Measurements from ENCODE around the gene SLC2A1.

GRCh38 chr1:42933060-42933586 lies 25.5 kb downstream of the SLC2A1 start:
- TF ChIP-seq, protein P1, sequence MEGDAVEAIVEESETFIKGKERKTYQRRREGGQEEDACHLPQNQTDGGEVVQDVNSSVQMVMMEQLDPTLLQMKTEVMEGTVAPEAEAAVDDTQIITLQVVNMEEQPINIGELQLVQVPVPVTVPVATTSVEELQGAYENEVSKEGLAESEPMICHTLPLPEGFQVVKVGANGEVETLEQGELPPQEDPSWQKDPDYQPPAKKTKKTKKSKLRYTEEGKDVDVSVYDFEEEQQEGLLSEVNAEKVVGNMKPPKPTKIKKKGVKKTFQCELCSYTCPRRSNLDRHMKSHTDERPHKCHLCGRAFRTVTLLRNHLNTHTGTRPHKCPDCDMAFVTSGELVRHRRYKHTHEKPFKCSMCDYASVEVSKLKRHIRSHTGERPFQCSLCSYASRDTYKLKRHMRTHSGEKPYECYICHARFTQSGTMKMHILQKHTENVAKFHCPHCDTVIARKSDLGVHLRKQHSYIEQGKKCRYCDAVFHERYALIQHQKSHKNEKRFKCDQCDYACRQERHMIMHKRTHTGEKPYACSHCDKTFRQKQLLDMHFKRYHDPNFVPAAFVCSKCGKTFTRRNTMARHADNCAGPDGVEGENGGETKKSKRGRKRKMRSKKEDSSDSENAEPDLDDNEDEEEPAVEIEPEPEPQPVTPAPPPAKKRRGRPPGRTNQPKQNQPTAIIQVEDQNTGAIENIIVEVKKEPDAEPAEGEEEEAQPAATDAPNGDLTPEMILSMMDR (conservative IDR thresholded peaks at IDR 0.05 in 1 of 2, IDR thresholded peaks at IDR 0.05 in 1 of 2; ENCODE audit: extremely low read depth in 1 of 2, insufficient read depth in 1 of 2, low read depth in 1 of 2, low read length in 2 of 2), result no peak
- TF ChIP-seq EZH2 (IDR thresholded peaks at IDR 0.05; ENCODE audit: borderline replicate concordance, low read length), result no peak
